HG03342 (cell line): ENCODE results near the gene MED27.

Experiments
- ATAC-seq: cut with Tn5 transposase; IDR thresholded peaks from one replicate; pipeline ENCODE4 v1.9.1; 2021; ENCODE audit warnings: mild to moderate bottlenecking, moderate library complexity; ENCODE audit not compliant: unreplicated experiment

The MED27 gene

DNA sequence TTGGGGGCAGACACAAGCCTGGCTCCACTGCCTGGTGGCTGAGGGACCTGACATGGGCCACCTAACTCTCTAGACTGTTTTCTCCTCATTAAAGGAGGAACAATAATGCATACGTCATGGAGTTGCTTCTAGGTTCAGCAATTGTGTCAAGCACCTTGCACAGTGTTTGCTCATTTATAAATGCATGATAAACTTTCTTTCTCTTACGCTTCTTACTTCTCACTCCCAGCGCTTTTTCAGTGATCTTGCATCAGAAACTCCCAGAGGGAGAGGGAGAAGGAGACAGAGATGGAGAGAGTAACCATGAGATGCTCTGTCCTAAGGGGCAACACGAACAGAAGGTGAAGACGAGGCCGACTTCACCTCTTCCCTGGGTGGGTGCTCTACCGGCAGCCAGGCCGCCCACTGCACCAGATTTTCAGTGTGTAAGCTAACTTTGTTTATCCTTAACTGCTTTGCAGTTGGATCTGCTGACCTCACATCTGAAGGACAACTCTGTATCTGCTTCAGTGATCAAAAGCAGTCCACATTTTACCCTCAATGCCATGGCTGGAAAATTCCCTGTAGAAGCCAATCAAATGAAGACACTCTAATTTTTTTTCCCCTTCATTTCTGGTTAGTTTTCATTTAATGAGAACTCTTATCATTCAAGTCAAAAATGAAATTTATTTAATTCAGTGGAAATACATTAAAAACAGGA lies 35.3 kb downstream of the MED27 start:
- ATAC-seq: no peak

DNA sequence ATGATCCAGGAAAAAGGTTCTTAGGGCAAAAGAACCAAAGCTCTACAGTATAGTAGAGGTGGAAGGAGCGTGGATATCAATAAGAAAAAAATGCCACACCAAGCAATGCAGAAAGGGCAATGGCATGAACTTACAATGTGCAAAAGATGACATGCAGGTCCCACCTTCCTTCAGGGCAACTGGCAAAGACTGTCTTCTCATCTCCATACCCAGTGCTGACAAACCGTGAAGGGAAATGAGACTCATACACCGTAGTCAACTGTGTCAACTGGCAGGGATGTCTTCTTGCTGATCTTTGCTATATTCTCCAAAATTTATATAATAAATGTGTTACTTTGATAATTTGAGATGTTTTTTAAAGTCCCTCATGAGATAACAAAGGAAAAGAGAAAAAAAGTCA lies 36.0 kb downstream of the MED27 start:
- ATAC-seq: no peak

DNA sequence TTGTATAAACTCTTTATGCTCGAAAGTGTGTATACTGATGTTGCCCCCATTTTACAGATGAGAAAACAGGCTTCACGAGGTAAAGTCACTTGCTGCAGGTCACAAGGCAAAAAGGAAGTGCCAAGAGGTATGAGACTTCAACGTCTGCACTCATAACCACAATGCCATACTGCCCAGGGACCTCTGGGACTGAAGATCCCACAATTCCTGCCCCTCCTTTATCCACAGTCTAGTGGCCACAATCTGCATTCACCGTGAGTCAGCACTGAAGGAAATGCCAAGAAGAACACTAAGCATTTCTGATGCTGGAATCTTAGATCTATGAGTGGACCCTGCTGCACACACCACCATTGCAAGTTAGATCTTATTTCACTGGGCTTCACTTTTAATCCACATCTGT lies 37.3 kb downstream of the MED27 start:
- ATAC-seq: no peak

DNA sequence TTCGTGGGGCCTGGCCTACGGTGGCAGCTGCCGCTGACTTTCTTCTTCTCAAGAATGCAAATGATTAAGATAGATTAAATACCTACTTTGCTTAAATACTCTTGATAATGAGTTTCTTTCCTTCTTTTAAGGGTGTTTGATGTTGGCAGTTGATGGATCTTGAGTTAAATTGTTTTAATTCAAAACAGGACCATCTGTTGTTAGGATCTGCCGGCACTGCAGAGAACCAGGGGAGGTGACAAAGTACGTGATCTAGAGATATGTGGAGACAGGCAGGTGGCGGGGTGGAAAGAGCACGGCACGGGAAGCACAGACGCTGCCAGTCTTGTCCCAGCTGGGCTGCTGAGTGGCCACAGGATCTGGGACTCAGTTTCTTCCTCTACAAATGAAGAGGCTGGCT lies 37.9 kb downstream of the MED27 start:
- no peak for ATAC-seq

GRCh38 chr9:132040808-132041207 lies 38.9 kb downstream of the MED27 start:
- no peak for ATAC-seq

DNA sequence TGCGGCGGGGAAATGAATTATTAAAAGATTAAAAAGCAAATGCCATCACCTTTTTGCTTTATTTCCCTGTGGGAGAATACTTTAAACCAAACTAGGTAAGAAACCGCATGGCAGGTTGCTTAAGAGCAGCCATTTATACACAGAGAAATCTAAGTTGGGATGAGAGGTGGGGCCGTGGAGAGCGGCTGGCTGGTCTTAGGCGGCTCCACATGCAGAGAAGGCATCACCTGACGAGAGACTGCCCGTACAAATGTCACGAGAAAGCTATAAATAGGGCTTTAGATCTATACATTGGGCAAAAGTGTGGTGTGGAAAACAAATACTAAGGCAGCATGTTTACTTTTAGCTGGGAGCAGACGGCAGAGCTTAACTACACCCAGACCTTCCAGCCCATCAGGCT lies 39.4 kb downstream of the MED27 start:
- ATAC-seq: no peak

DNA sequence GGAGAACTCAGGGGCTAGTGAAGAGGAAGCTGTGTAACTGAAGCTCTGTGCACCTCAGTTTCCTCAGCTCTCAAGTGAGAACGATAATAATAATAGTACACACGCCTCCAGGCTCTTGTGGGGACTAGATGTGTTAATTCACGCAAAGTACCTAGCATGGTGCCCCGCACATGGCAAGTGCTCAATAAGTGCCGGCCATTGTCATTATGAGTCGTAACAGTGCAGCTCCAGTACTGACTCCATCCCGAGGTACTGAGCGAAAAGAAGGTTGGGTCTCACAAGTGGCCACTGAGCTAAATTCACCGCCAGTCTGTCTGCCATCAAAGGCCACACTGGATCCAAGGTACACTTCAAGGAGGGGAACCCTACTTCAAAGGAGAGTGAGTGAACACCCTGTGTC lies 40.4 kb downstream of the MED27 start:
- no peak for ATAC-seq

- no peak for ATAC-seq
Observed at GRCh38 chr9:132037458-132037857, 42.2 kb downstream of the MED27 start.

DNA sequence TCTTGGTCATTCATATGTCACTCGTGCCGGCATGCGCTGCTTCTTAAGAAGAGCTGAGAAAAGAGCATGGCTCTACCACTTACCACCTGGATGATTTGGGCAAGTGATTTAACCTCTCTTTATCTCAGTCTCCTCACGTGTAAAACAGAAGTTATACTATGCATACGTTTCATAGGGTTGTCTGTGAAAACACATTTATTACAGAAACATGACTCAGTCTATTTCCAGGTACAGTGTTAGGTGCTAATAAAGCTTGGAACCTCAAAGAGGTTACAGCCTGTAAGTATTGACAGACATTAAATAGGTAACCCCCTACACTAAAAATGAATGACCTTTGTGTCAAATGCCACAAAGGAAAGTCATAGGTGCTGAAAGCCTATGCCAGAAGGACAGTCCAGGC lies 43.1 kb downstream of the MED27 start:
- ATAC-seq: no peak

GRCh38 chr9:132035679-132036078 lies 44.0 kb downstream of the MED27 start:
- ATAC-seq: no peak

GRCh38 chr9:132032238-132032950 lies 47.3 kb downstream of the MED27 start:
- ATAC-seq: no peak

DNA sequence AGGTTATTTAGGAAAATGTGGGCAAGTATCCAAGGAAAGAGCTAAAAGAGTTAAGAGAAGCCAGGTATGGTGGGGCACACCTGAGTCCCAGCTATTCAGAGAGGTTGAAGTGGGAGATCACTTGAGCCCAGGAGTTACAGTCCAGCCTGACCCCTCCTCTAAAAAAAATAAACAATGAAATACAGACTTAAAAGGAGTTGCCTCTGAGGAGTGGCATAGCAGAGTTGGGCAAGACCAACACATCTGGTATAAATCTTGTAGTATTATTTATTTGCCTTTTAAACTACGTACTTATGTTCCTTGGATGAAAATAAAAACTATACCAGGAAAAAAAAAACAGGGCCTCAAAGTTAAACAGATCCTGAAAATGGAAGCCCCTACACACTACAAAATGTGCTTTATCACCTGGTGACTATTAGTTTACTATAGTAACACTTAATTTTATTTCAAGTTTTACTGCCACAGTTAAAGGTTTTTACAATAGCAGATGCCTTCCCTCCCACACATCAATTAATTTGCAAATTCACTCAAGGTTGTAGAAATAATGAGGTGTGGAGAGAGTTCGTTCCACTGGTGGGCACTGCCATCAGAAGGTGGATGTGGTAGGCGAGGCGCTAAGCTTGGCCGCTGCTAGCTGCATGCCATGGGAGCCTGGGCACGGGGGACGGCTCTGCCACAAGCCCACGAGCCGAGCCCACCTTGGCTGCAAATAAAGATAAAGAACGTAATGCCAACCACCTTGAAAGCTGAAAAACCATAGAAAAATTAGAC lies 48.0 kb downstream of the MED27 start:
- ATAC-seq: no peak

GRCh38 chr9:132030626-132031325 lies 48.9 kb downstream of the MED27 start:
- ATAC-seq: no peak

- ATAC-seq: no peak
Observed at GRCh38 chr9:132027752-132028663, 51.7 kb downstream of the MED27 start.

- no peak for ATAC-seq
Observed at GRCh38 chr9:132026932-132027585, 52.6 kb downstream of the MED27 start.

GRCh38 chr9:132025766-132026165 lies 53.9 kb downstream of the MED27 start:
- no peak for ATAC-seq

DNA sequence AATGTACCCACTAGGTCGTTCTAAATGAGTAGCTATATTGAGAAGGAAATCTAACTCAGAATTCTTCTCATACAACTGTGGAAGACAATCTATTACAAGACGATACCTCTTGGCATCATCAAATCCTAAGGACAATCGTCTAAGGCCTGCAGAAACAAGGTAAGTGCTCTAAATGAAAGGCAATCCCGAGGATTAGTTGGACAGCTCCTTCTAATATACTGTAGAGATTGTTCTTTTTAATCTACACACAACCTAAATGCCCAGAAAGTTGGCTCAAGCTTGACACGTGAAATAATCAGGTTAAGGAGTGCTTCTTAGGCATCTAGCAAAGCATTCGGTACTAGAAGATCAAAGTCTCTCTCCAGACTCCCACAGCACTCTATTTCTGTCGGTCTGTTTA lies 55.1 kb downstream of the MED27 start:
- no peak for ATAC-seq

DNA sequence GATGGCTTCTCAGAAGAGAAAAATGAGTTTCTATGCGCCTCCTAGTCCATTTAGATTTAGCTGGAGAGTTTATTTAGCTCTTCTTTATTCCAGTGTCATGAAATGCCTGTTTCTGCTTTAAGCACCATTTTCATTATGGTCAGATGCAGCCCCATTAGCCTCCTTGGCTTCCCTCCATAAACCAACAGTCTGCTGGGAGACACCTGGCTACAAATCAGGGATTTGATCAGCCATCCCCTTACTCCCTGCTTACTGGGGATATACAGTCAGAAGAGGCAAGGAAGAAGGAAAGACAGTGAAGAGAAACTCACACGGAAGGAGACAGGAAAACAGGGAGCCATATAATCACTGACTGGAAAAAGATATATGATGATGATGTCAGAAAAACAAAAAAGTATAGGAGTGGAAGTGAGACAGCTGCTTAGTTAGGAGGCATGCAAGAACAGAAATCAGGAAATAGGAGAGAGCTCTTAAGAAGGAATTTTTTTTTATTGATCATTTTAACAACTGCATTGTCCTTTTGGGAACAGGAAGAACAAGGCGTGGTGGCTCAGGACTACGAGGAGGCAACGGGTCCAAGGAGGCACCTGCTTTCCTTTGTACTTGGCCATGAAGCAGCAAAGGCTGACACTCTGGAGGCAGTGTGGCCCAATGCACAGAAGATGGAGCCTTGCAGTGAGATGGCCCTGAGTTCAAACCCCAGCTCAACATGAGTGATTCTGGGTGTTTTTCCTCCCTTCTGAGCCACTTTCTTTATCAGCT lies 56.1 kb downstream of the MED27 start:
- no peak for ATAC-seq
